GM21360 (cell line): ENCODE data around the gene S100A2.

Source experiments
- ATAC-seq: cut with Tn5 transposase; IDR thresholded peaks from one replicate; pipeline ENCODE4 v1.9.1; 2021; ENCODE audit warnings: mild to moderate bottlenecking, moderate library complexity; ENCODE audit not compliant: unreplicated experiment

Gene S100A2

GRCh38 chr1:153546796-153547559 is 18.7 kb downstream of the S100A2 start:
- no peak for ATAC-seq

DNA sequence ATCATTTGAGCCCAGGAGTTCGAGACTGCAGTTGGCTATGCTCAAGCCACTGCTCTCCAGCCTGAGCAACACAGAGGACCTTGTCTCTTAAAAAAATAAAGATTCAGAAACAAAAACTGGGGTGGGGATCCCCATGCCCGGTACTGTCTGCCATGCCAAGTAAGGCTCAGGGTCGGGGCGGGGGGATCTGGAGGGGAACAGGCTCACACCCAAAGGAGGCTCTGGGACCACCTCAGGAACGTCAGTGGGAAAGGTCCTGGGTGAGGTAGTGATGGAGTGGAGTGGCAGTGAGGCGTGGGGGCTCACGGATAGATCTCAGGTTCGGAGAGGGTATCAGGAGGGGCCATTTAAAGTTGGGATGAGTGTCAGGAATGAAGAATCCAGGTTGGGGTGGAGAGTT is 19.3 kb downstream of the S100A2 start:
- ATAC-seq: no peak

DNA sequence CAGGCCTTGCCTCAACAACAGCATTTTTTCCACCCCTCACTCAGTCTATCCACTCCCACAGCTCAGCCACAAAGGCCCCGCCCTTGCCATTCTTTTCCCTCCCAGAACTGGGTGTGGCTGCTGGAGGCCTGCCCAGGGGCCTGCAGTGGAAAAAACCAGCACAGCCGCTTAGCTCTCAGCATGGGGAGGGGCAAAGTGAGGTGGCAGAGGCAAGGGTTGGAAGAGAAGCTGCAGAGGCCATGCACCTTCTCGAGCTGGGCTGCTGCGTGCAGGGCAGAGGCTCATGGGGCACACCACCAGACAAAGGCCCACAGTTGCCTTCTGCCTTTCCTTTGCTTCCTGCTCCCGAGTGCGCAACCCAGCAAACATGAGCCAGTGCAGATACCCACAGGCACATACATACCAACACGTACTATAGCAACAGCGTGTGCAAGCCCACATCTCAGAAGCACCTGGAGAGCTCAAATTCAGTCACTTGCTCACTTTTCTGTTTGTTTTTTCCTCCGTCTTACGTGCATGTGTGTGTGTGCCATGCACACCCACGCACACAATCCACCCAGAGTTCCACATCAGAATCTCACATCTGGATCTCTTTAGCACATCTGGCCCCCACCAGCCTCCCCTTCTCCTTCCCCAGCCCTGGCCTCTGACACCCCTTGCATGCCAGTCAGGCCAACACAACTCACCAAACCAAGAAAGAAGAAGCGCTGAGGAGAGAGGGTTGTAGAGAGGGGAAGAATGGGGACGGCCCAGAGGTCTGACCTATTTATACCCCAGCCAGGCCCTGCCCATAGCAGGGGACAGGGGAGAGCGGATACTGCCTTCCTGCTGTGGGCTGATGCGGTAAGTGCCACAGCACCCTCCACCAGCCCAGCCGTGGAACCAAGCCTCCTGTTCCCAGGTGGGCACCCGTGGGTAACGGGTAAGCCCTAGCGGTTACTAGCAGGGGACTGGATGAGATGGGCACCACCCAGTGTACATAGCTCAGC is 20.3 kb downstream of the S100A2 start, which contains the start of gene S100A4:
Gene S100A4 (minus strand): TSS at position 740 of the 989 bp plus-strand sequence. CDS start 1,012 bp downstream, outside the sequence.
- no peak for ATAC-seq

DNA sequence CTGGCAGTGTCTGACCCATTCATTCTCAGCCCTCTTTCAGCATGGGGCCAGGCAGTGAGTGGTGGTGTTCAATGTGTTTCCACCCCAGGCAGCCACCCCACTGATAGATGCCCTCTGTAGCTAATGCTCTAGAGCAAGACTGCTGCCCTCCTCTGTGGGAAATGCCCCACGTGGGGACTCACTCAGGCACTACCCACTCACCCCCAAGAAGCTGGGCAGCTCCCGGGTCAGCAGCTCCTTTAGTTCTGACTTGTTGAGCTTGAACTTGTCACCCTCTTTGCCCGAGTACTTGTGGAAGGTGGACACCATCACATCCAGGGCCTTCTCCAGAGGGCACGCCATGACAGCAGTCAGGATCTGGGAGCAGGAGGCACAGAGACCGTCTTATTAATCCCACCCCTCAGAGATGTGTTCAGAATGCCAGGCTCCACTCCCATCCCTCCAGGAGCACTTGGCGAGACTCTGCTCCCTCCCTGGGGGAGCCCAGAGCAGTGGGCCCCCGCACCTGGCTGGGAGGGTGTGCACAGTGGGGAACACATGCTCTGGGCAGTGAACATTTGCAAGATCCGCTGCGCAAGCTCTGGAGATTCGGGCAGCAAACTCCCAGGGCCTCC is 21.1 kb downstream of the S100A2 start:
- no peak for ATAC-seq

GRCh38 chr1:153543736-153544135 is 21.9 kb downstream of the S100A2 start:
- no peak for ATAC-seq

DNA sequence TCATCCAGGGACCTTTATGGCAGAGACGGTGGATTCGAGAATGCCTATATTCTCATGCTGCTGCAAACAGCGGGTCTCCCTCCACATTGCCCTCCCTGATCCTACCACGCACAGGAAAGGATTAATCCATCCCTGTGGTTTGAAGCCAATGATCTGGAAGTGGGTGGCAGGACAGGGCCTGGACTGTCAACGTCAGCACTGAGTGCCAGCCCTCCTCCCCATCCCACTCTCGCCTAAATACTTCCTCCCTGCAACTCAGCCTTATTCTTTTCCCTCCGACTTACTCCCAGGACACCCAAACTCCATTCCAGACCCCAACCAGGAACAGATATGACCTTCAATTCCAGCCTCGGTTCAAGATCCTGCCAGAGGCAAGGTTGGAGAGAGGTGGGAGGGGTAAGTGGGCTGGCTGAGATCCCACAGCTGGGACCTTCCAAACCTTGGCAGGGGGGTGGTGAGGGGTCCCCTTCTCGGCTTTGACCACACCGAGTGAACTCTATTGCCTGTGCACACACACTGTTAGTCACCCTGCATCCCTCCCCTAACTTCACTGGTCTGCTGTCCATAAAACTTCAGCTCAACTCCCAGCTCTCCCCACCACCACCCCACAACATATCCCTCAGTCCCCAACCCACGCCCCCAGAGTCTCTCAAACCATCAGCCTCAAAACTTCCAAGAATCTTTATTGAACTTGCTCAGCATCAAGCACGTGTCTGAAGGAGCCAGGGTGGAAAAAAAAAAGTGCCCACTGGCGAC is 22.5 kb downstream of the S100A2 start:
- no peak for ATAC-seq

DNA sequence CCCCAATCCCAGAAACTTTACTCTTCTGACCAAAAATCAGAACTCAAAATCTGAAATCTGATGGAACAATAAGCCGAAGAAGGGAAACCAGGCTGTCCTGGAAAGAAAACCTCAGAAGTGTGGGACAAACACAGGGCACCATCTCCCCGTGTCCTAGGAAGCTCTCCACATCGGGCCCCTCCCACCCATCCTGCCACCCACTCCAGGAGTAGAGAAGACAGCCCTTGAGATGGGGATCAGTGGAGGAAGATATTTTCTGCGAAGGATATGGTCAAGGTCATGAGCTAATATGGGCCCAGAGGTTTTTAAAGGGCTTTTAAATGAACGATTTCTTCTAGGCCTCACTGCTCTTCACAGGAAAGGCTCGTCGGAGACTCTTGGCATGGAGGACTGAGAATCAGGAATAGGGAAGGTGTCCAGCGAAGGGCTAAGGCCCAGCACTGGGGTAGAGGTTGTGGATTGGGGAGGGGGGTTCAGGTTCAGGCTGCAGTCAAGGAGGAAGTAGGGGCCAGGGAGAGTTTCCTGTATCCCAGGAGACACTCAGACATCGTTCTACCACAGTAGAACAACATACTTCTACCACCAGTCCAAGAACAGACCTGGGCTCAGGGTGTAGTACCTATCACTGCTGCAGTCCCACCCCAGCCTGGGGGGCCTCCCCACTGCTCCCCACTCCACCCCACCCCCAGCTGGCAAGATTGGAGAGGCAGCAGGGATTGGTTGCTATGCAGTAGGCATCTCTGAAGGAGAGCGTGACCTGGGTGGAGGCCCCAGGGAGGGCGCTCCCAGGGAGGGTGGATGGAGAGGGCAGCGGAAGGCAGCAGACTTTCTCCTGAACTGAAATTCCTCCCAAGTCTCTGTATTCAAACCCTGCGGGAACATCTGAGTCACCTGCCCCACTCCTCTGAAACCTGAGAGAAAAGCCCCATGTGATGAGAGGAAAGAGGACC is 23.7 kb downstream of the S100A2 start:
- no peak for ATAC-seq

GRCh38 chr1:153540394-153541361 is 25.0 kb downstream of the S100A2 start, which contains the start of gene S100A5:
S100A5 (minus strand) TSS chr1:153540934; CDS start chr1:153540191, 743 bp downstream.
- ATAC-seq: no peak

DNA sequence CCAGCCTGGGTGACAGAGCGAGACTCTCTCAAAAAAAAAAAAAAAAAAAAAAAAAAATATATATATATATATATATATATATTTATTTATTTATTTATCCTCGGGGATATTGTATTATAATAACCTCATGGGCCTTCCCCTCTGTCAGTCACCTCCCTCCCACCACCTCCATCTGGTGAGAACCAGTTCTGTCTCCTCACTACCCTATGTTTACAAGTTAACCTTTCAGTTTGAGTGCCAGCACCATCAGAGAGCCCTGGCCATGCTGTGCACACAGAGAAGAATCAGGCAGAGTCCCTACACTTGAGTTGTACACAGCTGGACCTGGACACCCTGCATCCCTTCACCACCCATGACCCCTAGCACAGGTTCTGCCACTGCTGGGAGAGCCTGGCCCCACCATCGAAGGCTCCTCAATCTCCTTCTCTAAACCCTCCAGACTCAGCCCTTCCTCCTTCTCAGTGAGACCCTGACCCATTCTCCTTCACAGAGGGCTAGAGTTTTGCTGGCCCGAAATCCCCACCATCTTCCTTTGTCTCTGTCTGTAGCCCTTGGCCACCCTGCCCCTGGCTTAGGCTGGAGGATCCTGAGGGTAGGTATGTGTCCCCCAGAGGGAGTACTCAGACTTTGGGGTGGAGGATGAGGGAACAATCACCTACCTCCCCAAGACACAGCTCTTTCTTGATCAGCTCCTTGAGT is 26.1 kb downstream of the S100A2 start:
- ATAC-seq: no peak

DNA sequence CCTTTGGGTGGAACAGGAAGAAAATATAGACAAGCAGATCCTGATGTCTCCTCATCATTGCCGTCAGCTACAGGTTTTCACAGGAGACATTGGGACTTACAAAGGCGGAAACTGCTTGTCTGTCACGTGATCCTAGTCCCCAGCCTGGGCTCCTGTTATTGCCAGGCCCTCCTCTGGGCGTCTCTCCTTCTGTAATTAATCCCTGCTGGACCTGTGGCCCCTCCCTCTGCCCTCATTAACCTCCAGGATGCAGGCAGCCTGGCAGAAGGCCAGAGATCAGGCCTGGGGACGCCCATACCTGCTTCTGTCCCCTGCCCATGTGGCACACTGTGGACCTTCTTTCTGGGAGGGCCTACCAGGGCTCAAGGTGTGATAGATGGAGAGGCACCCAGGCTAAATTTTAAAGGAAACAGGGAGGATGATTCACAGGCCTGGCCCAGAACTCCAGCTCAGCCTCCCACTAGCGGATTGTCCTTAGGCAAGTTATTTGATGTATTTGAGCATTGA is 27.3 kb downstream of the S100A2 start:
- ATAC-seq: no peak

DNA sequence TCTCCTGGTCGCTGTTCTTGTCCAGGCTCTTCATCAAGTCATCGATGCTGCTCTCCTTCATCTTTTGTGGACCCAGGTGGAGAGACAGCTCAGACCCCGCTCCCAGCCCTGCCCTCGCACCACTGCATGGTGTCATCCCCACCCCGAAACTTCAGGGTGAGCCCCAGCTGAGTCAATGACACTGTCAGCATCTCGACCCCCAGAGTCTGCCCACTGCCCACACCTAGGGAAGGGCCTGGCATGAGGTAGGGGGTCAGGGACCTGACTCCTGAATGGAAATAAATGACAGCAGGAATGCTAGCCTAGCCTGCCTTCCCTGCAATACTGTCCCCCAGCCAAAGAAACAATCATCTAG is 28.3 kb downstream of the S100A2 start:
- no peak for ATAC-seq

GRCh38 chr1:153536671-153537375 is 28.8 kb downstream of the S100A2 start:
- no peak for ATAC-seq

GRCh38 chr1:153536012-153536670 is 29.5 kb downstream of the S100A2 start:
- no peak for ATAC-seq

DNA sequence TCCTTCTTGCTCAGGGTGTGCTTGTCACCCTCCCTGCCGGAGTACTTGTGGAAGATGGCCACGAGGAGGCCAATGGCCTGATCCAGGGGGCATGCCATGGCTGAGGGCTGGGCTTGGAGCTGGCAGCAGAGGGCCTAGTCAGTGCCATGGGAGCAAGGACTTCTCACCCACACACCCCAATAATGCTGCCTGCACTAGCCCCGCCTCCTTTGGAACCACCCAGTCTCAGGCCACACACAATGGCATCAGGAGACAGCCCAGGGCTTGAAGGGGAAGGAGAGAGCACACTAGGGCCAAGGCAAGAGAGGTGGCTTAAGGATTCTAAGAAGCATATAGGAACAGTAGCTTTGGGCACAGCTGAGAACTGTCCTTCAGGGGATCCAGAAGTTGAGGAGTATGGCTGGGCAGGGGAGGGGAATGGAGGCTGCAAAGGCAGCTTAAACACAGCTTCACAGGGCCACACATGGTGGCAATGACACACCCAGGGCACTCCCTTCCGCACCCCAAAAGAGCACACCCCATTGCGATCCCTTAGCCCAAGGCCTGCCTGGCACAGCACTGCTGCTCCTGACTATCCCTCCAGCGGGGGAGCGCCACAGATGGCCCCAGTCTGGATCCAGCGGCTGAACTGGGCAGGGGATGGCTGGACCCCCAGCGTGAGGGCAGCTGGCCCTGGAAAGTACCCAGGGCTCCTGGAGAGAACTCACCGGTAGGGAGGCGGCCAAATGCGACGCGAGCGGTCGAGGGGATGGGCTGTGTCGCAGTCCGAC is 30.2 kb downstream of the S100A2 start, which contains the start of gene S100A6:
Gene S100A6 (minus strand): TSS at position 750 of the 770 bp plus-strand sequence. CDS start 652 bp downstream, at position 98.
- ATAC-seq: no peak

- ATAC-seq: no peak
Measured at GRCh38 chr1:153534925-153535241, 30.8 kb downstream of the S100A2 start.
